Erythroblast (primary cell): ENCODE measurements around the gene AHR.

Source experiments
- GATA1 ChIP-seq: IDR thresholded peaks from 2 replicates; pipeline ENCODE4 v1.6.1; 2011; ENCODE audit warnings: low read depth, mild to moderate bottlenecking, control low read depth, low read length, moderate library complexity
- POLR2A ChIP-seq: IDR thresholded peaks from 2 replicates; pipeline ENCODE4 v1.6.1; 2011; ENCODE audit warnings: mild to moderate bottlenecking, low read length

GRCh38 chr7:17304926-17305325, 6.5 kb downstream of the AHR start:
- TF ChIP-seq POLR2A (no peak), GATA1 (no peak)
